IMR-90 (cell line): ENCODE results near the gene SNX22. TPM values are rescaled to one million over a fixed set of nuclear protein-coding genes. Genes with fewer than 3 reads are reported as not detected.

Experiments used
- ATAC-seq: fragments of 200-7000 bp; cut with Tn5 transposase; 2 replicates; pipeline ENCODE4 v1.9.1; 2020; ENCODE audit warnings: low read depth, mild to moderate bottlenecking, moderate library complexity
- BruUV-seq: library from RNA; stranded (reverse); fragments of 400-500 nt; replicated peaks from 2 replicates; lab custom pipeline; 2021; lab: Mats Ljungman, UMichigan
- CTCF ChIA-PET: fragments of 300-600 bp; formaldehyde crosslinking; extraction: SDS; loops from one replicate; lab custom pipeline; 2021; ENCODE audit warnings: antibody characterized with exemption; lab: Yijun Ruan, JAX
- POLR2A ChIA-PET: fragments of 300-600 bp; sonication (Branson Sonifier 250); formaldehyde crosslinking; loops from one replicate; lab custom pipeline; 2022; ENCODE audit warnings: antibody characterized with exemption; ENCODE audit not compliant: unreplicated experiment; lab: Charles Lee
- DNase-seq: peaks from one replicate; pipeline ENCODE4 v3.0.0; 2013
- H2AFZ ChIP-seq: replicated peaks from 2 replicates; pipeline ENCODE3; 2013; ENCODE audit warnings: low read length, mild to moderate bottlenecking; ENCODE audit not compliant: poor library complexity
- H2AK5ac ChIP-seq: 2 replicates; pipeline ENCODE4 v1.6.1; 2013; ENCODE audit warnings: low read depth, low read length, inconsistent platforms
- H2AK9ac ChIP-seq: replicated peaks from 2 replicates; pipeline ENCODE3; 2013; ENCODE audit warnings: mild to moderate bottlenecking, low read depth, low read length, moderate library complexity; ENCODE audit not compliant: poor library complexity
- H2BK120ac ChIP-seq: 2 replicates; pipeline ENCODE4 v1.6.1; 2013; ENCODE audit warnings: low read depth, low read length, inconsistent platforms
- H2BK15ac ChIP-seq: 3 replicates; pipeline ENCODE4 v1.6.1; 2013; ENCODE audit warnings: low read depth, low read length, inconsistent platforms
- H2BK20ac ChIP-seq: 2 replicates; pipeline ENCODE4 v1.6.1; 2013; ENCODE audit warnings: low read depth, mild to moderate bottlenecking, inconsistent platforms, low read length, moderate library complexity
- H2BK5ac ChIP-seq: 2 replicates; pipeline ENCODE4 v1.6.1; 2013; ENCODE audit warnings: mild to moderate bottlenecking, low read depth, low read length, inconsistent platforms; ENCODE audit not compliant: poor library complexity, severe bottlenecking
- H3K14ac ChIP-seq: replicated peaks from 2 replicates; pipeline ENCODE4 v1.6.1; 2013; ENCODE audit warnings: low read depth, low read length, inconsistent platforms
- H3K18ac ChIP-seq: 2 replicates; pipeline ENCODE4 v1.6.1; 2013; ENCODE audit warnings: low read depth, low read length, control low read depth
- H3K23ac ChIP-seq: 2 replicates; pipeline ENCODE4 v1.6.1; 2013; ENCODE audit warnings: low read depth, low read length, inconsistent platforms
- H3K27ac ChIP-seq: 2 replicates; pipeline ENCODE4 v1.5.1; 2013; ENCODE audit warnings: mild to moderate bottlenecking, control low read depth, low read length; ENCODE audit not compliant: insufficient read depth
- H3K27me3 ChIP-seq: 2 replicates; pipeline ENCODE4 v1.6.1; 2013; ENCODE audit warnings: low read length; ENCODE audit not compliant: control insufficient read depth, insufficient read depth
- H3K36me3 ChIP-seq: 2 replicates; pipeline ENCODE4 v1.6.1; 2013; ENCODE audit warnings: low read length, mixed read lengths; ENCODE audit not compliant: control insufficient read depth, insufficient read depth
- H3K4ac ChIP-seq: 2 replicates; pipeline ENCODE4 v1.6.1; 2013; ENCODE audit warnings: low read depth, low read length, inconsistent platforms
- H3K4me1 ChIP-seq: 2 replicates; pipeline ENCODE4 v1.6.1; 2013; ENCODE audit warnings: low read length, mixed read lengths; ENCODE audit not compliant: control insufficient read depth, insufficient read depth
- H3K4me2 ChIP-seq: 2 replicates; pipeline ENCODE4 v1.6.1; 2013; ENCODE audit warnings: low read depth, mild to moderate bottlenecking, control low read depth, low read length, moderate library complexity
- H3K4me3 ChIP-seq: 2 replicates; pipeline ENCODE4 v1.5.1; 2013; ENCODE audit warnings: low read depth, mild to moderate bottlenecking, control low read depth, low read length, moderate library complexity; ENCODE audit not compliant: insufficient read depth
- H3K56ac ChIP-seq: 2 replicates; pipeline ENCODE4 v1.6.1; 2013; ENCODE audit warnings: low read length, inconsistent platforms; ENCODE audit not compliant: insufficient read depth; ENCODE audit errors: extremely low read depth
- H3K79me1 ChIP-seq, 2 experiments: 2 replicates each; pipeline ENCODE4 v1.6.1; 2013; ENCODE audit warnings: low read length in 2 of 2, inconsistent platforms in 1 of 2, low read depth in 1 of 2
- H3K9ac ChIP-seq: 2 replicates; pipeline ENCODE4 v1.6.1; 2013; ENCODE audit warnings: low read depth, low read length, control low read depth
- H3K9me1 ChIP-seq: 2 replicates; pipeline ENCODE4 v1.6.1; 2013; ENCODE audit warnings: low read length, inconsistent platforms; ENCODE audit not compliant: insufficient read depth
- H3K9me3 ChIP-seq: 2 replicates; pipeline ENCODE4 v1.6.1; 2013; ENCODE audit warnings: low read length; ENCODE audit not compliant: control insufficient read depth, insufficient read depth
- H4K20me1 ChIP-seq: 2 replicates; pipeline ENCODE4 v1.6.1; 2013; ENCODE audit warnings: low read length, inconsistent platforms; ENCODE audit not compliant: insufficient read depth
- H4K5ac ChIP-seq: 2 replicates; pipeline ENCODE4 v1.6.1; 2013; ENCODE audit warnings: mild to moderate bottlenecking, low read depth, low read length, control low read depth
- H4K8ac ChIP-seq, 2 experiments: 2 replicates each; pipeline ENCODE4 v1.6.1; 2013; ENCODE audit warnings: low read depth in 2 of 2, low read length in 2 of 2, control low read depth in 1 of 2, inconsistent platforms in 1 of 2
- H4K91ac ChIP-seq: 2 replicates; pipeline ENCODE4 v1.6.1; 2013; ENCODE audit warnings: low read depth, low read length, inconsistent platforms; ENCODE audit not compliant: insufficient read depth
- CEBPB ChIP-seq: IDR thresholded peaks from 2 replicates; pipeline ENCODE4 v1.6.1; 2012; ENCODE audit warnings: low read depth, low read length, improper control_type of control experiment
- POLR2A ChIP-seq: IDR thresholded peaks from 2 replicates; pipeline ENCODE4 v1.6.1; 2012; ENCODE audit warnings: mild to moderate bottlenecking, low read depth, low read length
- WGBS, 2 experiments: methylation state at CpG; one replicate each; pipeline versions ENCODE4 v1.1.5 to v1.1.7; 2013; ENCODE audit warnings: missing lambda C conversion rate in 2 of 2; ENCODE audit not compliant: insufficient read length in 1 of 2; ENCODE audit errors: extremely low coverage in 2 of 2; 5-methylcytosine and 5-hydroxymethylcytosine counted together
- dilution Hi-C: fragments of 300-500 bp; cut with HindIII; formaldehyde crosslinking; loops from one replicate; pipeline ENCODE4 v1.14.3; 2018; ENCODE audit warnings: low sequenced_read_pairs; ENCODE audit not compliant: unreplicated experiment
- in situ Hi-C: fragments of 300-500 bp; cut with MboI; formaldehyde crosslinking; loops from 3 replicates; pipeline ENCODE4 v1.14.3; 2019; ENCODE audit warnings: low sequenced_read_pairs, inconsistent platforms, mixed read lengths
- intact Hi-C: fragments of 100-400 bp; cut with micrococcal nuclease; formaldehyde crosslinking; loops from 2 replicates; pipeline ENCODE4 v1.10.0; 2022
- polyA plus RNA-seq, 3 experiments: library from polyadenylated mRNA; depleted of rRNA; stranded (reverse); fragments of >200 nt; gene quantifications; 2 replicates each; pipeline ENCODE4 v1.2.3, GENCODE V29; 2012; ENCODE audit warnings: low replicate concordance in 1 of 3
- total RNA-seq: library from RNA; depleted of rRNA; stranded (reverse); fragments of >200 nt; gene quantifications from 2 replicates; pipeline ENCODE4 v1.2.3, GENCODE V29; 2012

SNX22 gene
- total and polyA plus RNA-seq, 2 of the 4 experiments (the other 2 are of a cell fraction), result 0.12 to 0.18 TPM

DNA sequence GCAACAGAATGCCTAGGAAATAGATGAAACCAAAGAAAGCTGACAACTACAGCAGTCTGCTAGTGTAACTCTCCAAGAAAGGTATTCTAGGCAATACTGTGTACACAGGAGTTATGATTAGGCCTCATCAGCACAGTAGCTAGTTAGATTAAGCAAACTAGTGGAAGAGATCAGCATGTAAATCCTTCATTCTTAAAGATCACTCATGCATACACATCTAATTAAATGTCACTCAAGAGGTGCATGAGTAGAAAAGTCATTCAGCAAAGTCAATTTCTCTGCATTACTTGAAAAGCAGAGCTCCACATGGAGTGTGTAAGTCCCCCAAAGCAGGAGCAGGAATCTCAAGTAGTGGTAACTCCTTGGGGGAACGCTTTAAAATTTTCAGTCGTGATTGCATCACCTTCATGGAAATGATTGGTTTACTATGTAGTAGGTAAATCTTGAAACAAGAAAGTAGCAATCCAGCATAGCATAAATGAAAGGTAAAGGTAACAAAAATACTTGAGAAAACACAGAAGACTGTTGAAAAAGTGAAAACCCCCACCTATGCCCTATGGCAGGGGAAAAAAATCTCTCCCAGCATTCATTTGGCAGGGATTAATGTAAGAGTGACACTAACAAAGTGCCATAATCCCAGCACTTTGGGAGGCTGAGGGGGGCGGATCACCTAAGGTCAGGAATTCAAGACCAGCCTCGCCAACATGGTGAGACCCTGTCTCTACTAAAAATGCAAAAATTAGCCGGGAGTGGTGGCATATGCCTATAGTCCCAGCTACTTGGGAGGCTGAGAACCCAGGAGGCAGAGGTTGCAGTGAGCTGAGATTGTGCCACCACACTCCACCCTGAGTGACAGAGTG, 40.7 kb downstream of the SNX22 start:
- H3K36me3 ChIP-seq, result peaks cover 7% of the 10 kb centered on the region
- H3K4me1 ChIP-seq, result no peaks in the 10 kb centered on the region
- no peak overlapping the region for H3K4ac ChIP-seq
- H2BK20ac ChIP-seq, result no peak overlapping the region
- H3K9ac ChIP-seq, result no peak overlapping the region
- dilution Hi-C loops (no loop called here), intact Hi-C loops (no loop called here), in situ Hi-C loops (loop anchor here (25.0 kb wide), 1 partner anchor 470 kb away; no protein-coding TSS in a partner anchor)
- DNase-seq, result no peak
- H3K27me3 ChIP-seq, result no peaks in the 10 kb centered on the region
- H3K18ac ChIP-seq, result no peak overlapping the region
- no peak overlapping the region for H2BK15ac ChIP-seq
- H3K4me2 ChIP-seq, result no peak overlapping the region
- H3K56ac ChIP-seq, result no peak overlapping the region
- H2BK5ac ChIP-seq, result no peak overlapping the region
- TF ChIP-seq CEBPB (peak; percentile 61; the same call in 1 of the 2 replicates), POLR2A (no peak)
- no peak overlapping the region for H3K4me3 ChIP-seq
- H3K9me3 ChIP-seq, result no peaks in the 10 kb centered on the region
- no peak overlapping the region for H2AK9ac ChIP-seq
- no peak; the same call in 1 of the 2 replicates for ATAC-seq
- no peak overlapping the region for H4K91ac ChIP-seq
- H4K5ac ChIP-seq, result no peak overlapping the region
- no peak overlapping the region for H3K14ac ChIP-seq
- no peak overlapping the region for H4K8ac ChIP-seq
- H3K9me1 ChIP-seq, result no peaks in the 10 kb centered on the region; the same call in 1 of the 2 replicates
- no TSS peak for BruUV-seq
- H4K20me1 ChIP-seq, result no peaks in the 10 kb centered on the region
- POLR2A ChIA-PET, result no interaction called here
- peaks cover 0 to 4% of the 10 kb centered on the region in 2 experiments; a peak in 2 of 4 replicates for H3K79me1 ChIP-seq
- H3K23ac ChIP-seq, result no peak overlapping the region
- H2AK5ac ChIP-seq, result no peak overlapping the region
- CTCF ChIA-PET, result no interaction called here
- H3K27ac ChIP-seq, result no peak overlapping the region
- no peak overlapping the region for H2BK120ac ChIP-seq
- WGBS, 2 experiments, result no CpG with 5 or more reads among the region's 5 CpGs
- H2AFZ ChIP-seq, result no peak overlapping the region
